ENCODE measurements around the gene PDXK. TPM values are rescaled to one million over a fixed set of nuclear protein-coding genes. Genes with fewer than 3 reads are reported as not detected.

PDXK gene
- total RNA-seq, 4 donors from 2014 or later = 122 to 156 (median 143) TPM

GRCh38 chr21:43805275-43805800 lies 86.4 kb downstream of the PDXK start:
- H3K36me3 ChIP-seq = peaks cover 0 to 66% (median 0%) of the 10 kb centered on the region in 3 donors
- no peak for TF ChIP-seq CTCF (IDR thresholded peaks at IDR 0.05)
- DNase-seq (ENCODE audit: low spot score in 2 of 2) = no peak
- no peaks in the 10 kb centered on the region for H3K27me3 ChIP-seq
- 68 to 78% methylated on average over 14 of the region's 14 CpGs for WGBS, 2 donors
- no peaks in the 10 kb centered on the region for H3K9me3 ChIP-seq
- no peak overlapping the region for H3K27ac ChIP-seq
- no peak overlapping the region for H3K4me3 ChIP-seq
- H3K4me1 ChIP-seq = peaks cover 0 to 1% (median under 1%) of the 10 kb centered on the region in 4 donors

- no peak overlapping the region for H3K27ac ChIP-seq
- 84 to 94% methylated on average over 21 of the region's 21 CpGs for WGBS, 2 donors
- peaks cover 0 to 57% (median 0%) of the 10 kb centered on the region in 3 donors for H3K36me3 ChIP-seq
- H3K9me3 ChIP-seq = no peaks in the 10 kb centered on the region
- no peak overlapping the region for H3K4me3 ChIP-seq
- TF ChIP-seq CTCF (IDR thresholded peaks at IDR 0.05) = no peak
- TF ChIP-seq EP300 (IDR thresholded peaks at IDR 0.05) = no peak
- no peak for TF ChIP-seq POLR2A (IDR thresholded peaks at IDR 0.05)
- DNase-seq (ENCODE audit: low spot score in 2 of 2) = no peak
- no peaks in the 10 kb centered on the region for H3K27me3 ChIP-seq
- H3K4me1 ChIP-seq = peaks cover 0 to 9% (median 7%) of the 10 kb centered on the region in 4 donors
Observed at GRCh38 chr21:43806017-43806710, 87.2 kb downstream of the PDXK start.

- TF ChIP-seq EP300 (IDR thresholded peaks at IDR 0.05) = no peak
- no peak for TF ChIP-seq CTCF (IDR thresholded peaks at IDR 0.05)
- TF ChIP-seq POLR2A (IDR thresholded peaks at IDR 0.05) = no peak
Observed at GRCh38 chr21:43808367-43808766, 89.4 kb downstream of the PDXK start.

GRCh38 chr21:43808832-43809251 lies 89.9 kb downstream of the PDXK start:
- no peak for DNase-seq (ENCODE audit: low spot score in 2 of 2)
- WGBS, 2 donors = 83 to 84% methylated on average over 17 to 20 of the region's 22 CpGs
- H3K4me1 ChIP-seq = peaks cover 0 to 25% (median 11%) of the 10 kb centered on the region in 4 donors
- no peak overlapping the region for H3K27ac ChIP-seq
- no peaks in the 10 kb centered on the region for H3K27me3 ChIP-seq
- H3K36me3 ChIP-seq = peaks cover 0 to 31% (median 0%) of the 10 kb centered on the region in 3 donors
- no peaks in the 10 kb centered on the region for H3K9me3 ChIP-seq
- H3K4me3 ChIP-seq = no peak overlapping the region
- TF ChIP-seq EP300 (IDR thresholded peaks at IDR 0.05) (no peak), POLR2A (IDR thresholded peaks at IDR 0.05) (no peak), CTCF (IDR thresholded peaks at IDR 0.05) (no peak)

More at GRCh38 chr21:43808367-43808766, 89.4 kb downstream of the PDXK start:
- Histone ChIP-seq H3K36me3 (peaks cover 0 to 35% (median 0%) of the 10 kb centered on the region in 3 donors), H3K4me1 (peaks cover 0 to 25% (median 11%) of the 10 kb centered on the region in 4 donors), H3K4me3 (no peak overlapping the region), H3K27me3 (no peaks in the 10 kb centered on the region), H3K9me3 (no peaks in the 10 kb centered on the region), H3K27ac (no peak overlapping the region)
- no peak for DNase-seq (ENCODE audit: low spot score in 2 of 2)
- WGBS, 2 donors = 84 to 85% methylated on average over 16 to 18 of the region's 18 CpGs

- no peak overlapping the region for H3K4me3 ChIP-seq
- TF ChIP-seq EP300 (IDR thresholded peaks at IDR 0.05) = no peak
- DNase-seq (ENCODE audit: low spot score in 2 of 2) = no peak
- no peaks in the 10 kb centered on the region for H3K9me3 ChIP-seq
- H3K4me1 ChIP-seq = peaks cover 0 to 26% (median 11%) of the 10 kb centered on the region in 4 donors
- H3K27me3 ChIP-seq = no peaks in the 10 kb centered on the region
- H3K27ac ChIP-seq = no peak overlapping the region
- WGBS, 2 donors = 74 to 88% methylated on average over 16 of the region's 16 CpGs
- H3K36me3 ChIP-seq = peaks cover 0 to 25% (median 0%) of the 10 kb centered on the region in 3 donors
Observed at GRCh38 chr21:43809346-43809799, 90.4 kb downstream of the PDXK start.

Data from tibial nerve (tissue), 4 donors.